ENCODE data around the gene CDK11B. TPM values are rescaled to one million over a fixed set of nuclear protein-coding genes. Genes with fewer than 3 reads are reported as not detected.

CDK11B gene
- total and polyA plus RNA-seq, 2 of the 8 experiments (the other 6 are each of a cell fraction or from before 2014, with no cell fraction given) = 11.1 to 31.9 TPM

- no peak overlapping the region for H3K4me3 ChIP-seq (ENCODE audit: extremely low read depth in 1 of 4, insufficient read depth in 2 of 4, low read depth in 3 of 4, low read length in 4 of 4)
- no peak overlapping the region for H4K5ac ChIP-seq (ENCODE audit: insufficient read length, low read depth, low read length)
- no peaks in the 10 kb centered on the region for H3K79me2 ChIP-seq (ENCODE audit: control insufficient read depth in 1 of 2, insufficient read depth in 2 of 2, low read length in 2 of 2)
- H3K23ac ChIP-seq (ENCODE audit: insufficient read length) = no peak overlapping the region
- H3K9me3 ChIP-seq (ENCODE audit: insufficient read depth in 2 of 2, low read depth in 1 of 2, low read length in 1 of 2) = no peaks in the 10 kb centered on the region
- 0 out of 7 replicates have a peak overlapping the region, but pooled peaks of 1 of the 4 experiments have one; percentile 10 for H3K9ac ChIP-seq (replicated peaks in 1 of 4; ENCODE audit: extremely low read depth in 1 of 4, low read depth in 3 of 4, low read length in 3 of 4)
- H2AK5ac ChIP-seq (ENCODE audit: low read depth, low read length) = no peak overlapping the region
- no peak overlapping the region for H3K4me2 ChIP-seq (ENCODE audit: insufficient read depth in 1 of 2, low read depth in 2 of 2, low read length in 2 of 2)
- H3K4me1 ChIP-seq (replicated peaks in 1 of 4; ENCODE audit: control insufficient read depth in 3 of 4, insufficient read depth in 4 of 4, low read length in 3 of 4) = peaks cover 0 to 4% (median 2%) of the 10 kb centered on the region in 4 experiments; a peak in 4 of 7 replicates
- no peak overlapping the region for H3K27ac ChIP-seq (ENCODE audit: low read depth, low read length)
- H4K91ac ChIP-seq (replicated peaks; ENCODE audit: insufficient read length, low read length) = no peak overlapping the region
- POLR2A ChIA-PET (ENCODE audit: partially characterized antibody) = interaction anchor here (1.2 to 2.0 kb wide), 4 partner anchors 10 to 30 kb away, joined by 3 to 10 read pairs (median 4); partner anchors contain the start of gene MIB2
- H2BK12ac ChIP-seq (ENCODE audit: low read depth, low read length) = no peak overlapping the region
- H4K20me1 ChIP-seq (replicated peaks in 1 of 2; ENCODE audit: control insufficient read depth in 1 of 2, insufficient read depth in 2 of 2, low read length in 2 of 2) = peaks cover 0 to 1% of the 10 kb centered on the region in 2 experiments
- H3K56ac ChIP-seq (replicated peaks; ENCODE audit: insufficient read length, low read depth, low read length) = no peak overlapping the region
- CTCF ChIA-PET (ENCODE audit: partially characterized antibody) = interaction anchor here (1.1 to 1.4 kb wide), 2 partner anchors 15 to 17 kb away, joined by 3 read pairs; no protein-coding TSS in a partner anchor
- no peak overlapping the region for H2BK5ac ChIP-seq (ENCODE audit: low read depth, low read length)
- H3K23me2 ChIP-seq (ENCODE audit: low read depth, low read length) = peaks cover 10% of the 10 kb centered on the region; the same call in 1 of the 2 replicates
- no peak overlapping the region for H2BK15ac ChIP-seq (ENCODE audit: low read length)
- 88% methylated on average over 14 of the region's 15 CpGs; no CpG with 5 or more reads in 1 of the 2 experiments for WGBS, 2 experiments (ENCODE audit: extremely low coverage in 1 of 2, insufficient coverage in 1 of 2, insufficient read length in 1 of 2, insufficient replicate concordance in 2 of 2, low coverage in 1 of 2, low lambda C conversion rate in 2 of 2, missing lambda C conversion rate in 1 of 2)
- DNase-seq (ENCODE audit: low read depth in 1 of 2, low spot score in 2 of 2) (peak in 1 of 2 experiments; percentile 44), FAIRE-seq (no peak)
- no peak overlapping the region for H3K14ac ChIP-seq (ENCODE audit: insufficient read length)
- no peak overlapping the region for H2AFZ ChIP-seq (ENCODE audit: low read length)
- H3K36me3 ChIP-seq (ENCODE audit: control insufficient read depth in 2 of 4, insufficient read depth in 4 of 4, low read length in 3 of 4) = no peaks in the 10 kb centered on the region
- H3K18ac ChIP-seq (ENCODE audit: extremely low read depth, low read length) = no peak overlapping the region
- H4K8ac ChIP-seq (ENCODE audit: extremely low read depth, insufficient read depth, low read length) = no peak overlapping the region
- peaks cover 8 to 21% (median 17%) of the 10 kb centered on the region in 4 experiments for H3K27me3 ChIP-seq (replicated peaks in 1 of 4; ENCODE audit: control insufficient read depth in 3 of 4, extremely low read depth in 1 of 4, insufficient read depth in 3 of 4, low read length in 3 of 4)
- no peak overlapping the region for H2BK120ac ChIP-seq (replicated peaks; ENCODE audit: low read depth, low read length)
- H2BK20ac ChIP-seq (ENCODE audit: low read length) = no peak overlapping the region
- no peaks in the 10 kb centered on the region for H3K79me1 ChIP-seq (ENCODE audit: low read depth, low read length)
- no peak overlapping the region for H3K4ac ChIP-seq (replicated peaks; ENCODE audit: insufficient read length, low read depth, low read length)
- TF ChIP-seq GTF2F1 (IDR thresholded peaks at IDR 0.05; ENCODE audit: borderline replicate concordance, low read depth, low read length) (no peak), MAFK (IDR thresholded peaks at IDR 0.05; ENCODE audit: low read depth, low read length) (no peak), CBX5 (IDR thresholded peaks at IDR 0.05; ENCODE audit: low read depth, low read length) (no peak), YY1 (IDR thresholded peaks at IDR 0.05; ENCODE audit: low read depth, low read length) (no peak), CEBPB (IDR thresholded peaks at IDR 0.05; ENCODE audit: low read depth, low read length) (no peak), CHD1 (IDR thresholded peaks at IDR 0.05; ENCODE audit: low read depth, low read length) (no peak), POLR2A (IDR thresholded peaks at IDR 0.05; ENCODE audit: control extremely low read depth in 1 of 2, low read depth in 2 of 2, low read length in 2 of 2) (no peak), TCF12 (IDR thresholded peaks at IDR 0.05; ENCODE audit: low read depth, low read length) (no peak), KDM1A (IDR thresholded peaks at IDR 0.05; ENCODE audit: borderline replicate concordance, low read length) (no peak), FOSL1 (IDR thresholded peaks at IDR 0.05; ENCODE audit: insufficient read depth, low read depth, low read length) (no peak), JUN (IDR thresholded peaks at IDR 0.05; ENCODE audit: low read depth, low read length) (no peak), SRF (IDR thresholded peaks at IDR 0.05; ENCODE audit: low read depth, low read length) (no peak), TEAD4 (IDR thresholded peaks at IDR 0.05; ENCODE audit: low read depth, low read length) (no peak), BRCA1 (IDR thresholded peaks at IDR 0.05; ENCODE audit: low read depth, low read length) (no peak), NRF1 (IDR thresholded peaks at IDR 0.05; ENCODE audit: low read depth, low read length) (no peak)
Observed at GRCh38 chr1:1604374-1605033, 54.3 kb downstream of the CDK11B start.
